Neural cell (in vitro differentiated cells): ENCODE measurements around the gene FTCDNL1. TPM values are rescaled to one million over a fixed set of nuclear protein-coding genes. Genes with fewer than 3 reads are reported as not detected.
A peak's percentile ranks its signal among the peaks of the same experiment; 100 is the strongest.

ENCODE experiments used
- H2AFZ ChIP-seq: fragments of 200-600, 300-800 bp; sonication (generic), shearing (Covaris generic); 2 replicates; pipeline ENCODE4 v1.6.0; 2014; ENCODE audit warnings: low read depth, mild to moderate bottlenecking, antibody characterized with exemption, low read length, moderate library complexity
- H3F3A ChIP-seq: fragments of 200-600 bp; shearing (Covaris generic); 2 replicates; pipeline ENCODE4 v1.6.1; 2016; ENCODE audit warnings: mild to moderate bottlenecking, moderate library complexity, mixed read lengths, antibody characterized with exemption, low read length; ENCODE audit not compliant: insufficient read depth, poor library complexity, severe bottlenecking
- H3K27ac ChIP-seq: fragments of 200-600, 300-800 bp; sonication (generic), shearing (Covaris generic); 2 replicates; pipeline ENCODE4 v1.5.1; 2014; ENCODE audit warnings: mild to moderate bottlenecking, low read length, moderate library complexity
- H3K27me3 ChIP-seq: fragments of 300-800, 200-600 bp; sonication (generic), shearing (Covaris generic); 2 replicates; pipeline ENCODE4 v1.6.0; 2014; ENCODE audit warnings: mild to moderate bottlenecking, low read depth, low read length, moderate library complexity; ENCODE audit not compliant: insufficient read depth
- H3K36me3 ChIP-seq: fragments of 300-800, 200-600 bp; sonication (generic), shearing (Covaris generic); 2 replicates; pipeline ENCODE4 v1.5.1; 2014; ENCODE audit warnings: mild to moderate bottlenecking, antibody characterized with exemption, low read length, moderate library complexity; ENCODE audit not compliant: insufficient read depth
- H3K4me2 ChIP-seq: fragments of 300-800, 200-600 bp; sonication (generic), shearing (Covaris generic); 2 replicates; pipeline ENCODE4 v1.6.0; 2014; ENCODE audit warnings: mild to moderate bottlenecking, low read length
- H3K4me3 ChIP-seq: fragments of 300-800, 200-600 bp; sonication (generic), shearing (Covaris generic); 2 replicates; pipeline ENCODE4 v1.5.1; 2014; ENCODE audit warnings: mild to moderate bottlenecking, low read length, moderate library complexity
- H3K79me2 ChIP-seq: fragments of 200-600 bp; shearing (Covaris generic); replicated peaks from 2 replicates; pipeline ENCODE4 v1.6.0; 2014; ENCODE audit warnings: mild to moderate bottlenecking, low read length, moderate library complexity; ENCODE audit not compliant: insufficient read depth
- H3K9ac ChIP-seq: fragments of 300-800, 200-600 bp; sonication (generic), shearing (Covaris generic); 2 replicates; pipeline ENCODE4 v1.6.1; 2016; ENCODE audit warnings: mild to moderate bottlenecking, low read length, mixed read lengths
- H3K9me2 ChIP-seq: fragments of 200-600 bp; shearing (Covaris generic); 2 replicates; pipeline ENCODE4 v1.6.1; 2016; ENCODE audit warnings: mild to moderate bottlenecking, low read length, mixed read lengths; ENCODE audit not compliant: insufficient read depth
- H3K9me3 ChIP-seq: fragments of 200-600, 300-800 bp; sonication (generic), shearing (Covaris generic); 2 replicates; pipeline ENCODE4 v1.6.1; 2016; ENCODE audit warnings: mild to moderate bottlenecking, mixed run types, low read length, moderate library complexity, mixed read lengths
- H4K20me1 ChIP-seq: fragments of 200-600 bp; shearing (Covaris generic); 2 replicates; pipeline ENCODE4 v1.6.1; 2016; ENCODE audit warnings: mild to moderate bottlenecking, mixed run types; ENCODE audit not compliant: insufficient read depth
- CTCF ChIP-seq: fragments of 450-650 bp; IDR thresholded peaks from 2 replicates; pipeline ENCODE4 v1.5.1; 2014; ENCODE audit warnings: antibody characterized with exemption, mild to moderate bottlenecking, moderate library complexity; ENCODE audit not compliant: poor library complexity, severe bottlenecking
- EP300 ChIP-seq: fragments of 450-650 bp; conservative IDR thresholded peaks from 2 replicates; pipeline ENCODE4 v1.6.1; 2014; ENCODE audit warnings: antibody characterized with exemption, mild to moderate bottlenecking, moderate library complexity; ENCODE audit not compliant: poor library complexity, severe bottlenecking
- EZH2 ChIP-seq: fragments of 200-600, 300-800 bp; shearing (Covaris generic), sonication (generic); IDR thresholded peaks from 2 replicates; pipeline ENCODE4 v1.6.1; 2014; ENCODE audit warnings: antibody characterized with exemption, low read length, borderline replicate concordance, mild to moderate bottlenecking; ENCODE audit not compliant: insufficient read depth, poor library complexity, severe bottlenecking
- MXI1 ChIP-seq: fragments of 450-650 bp; conservative IDR thresholded peaks from 2 replicates; pipeline ENCODE4 v1.6.1; 2014; ENCODE audit warnings: antibody characterized with exemption, mild to moderate bottlenecking; ENCODE audit not compliant: poor library complexity, severe bottlenecking
- POLR2AphosphoS5 ChIP-seq: IDR thresholded peaks from 2 replicates; pipeline ENCODE4 v1.6.1; 2012
- RAD21 ChIP-seq: fragments of 450-650 bp; conservative IDR thresholded peaks from 2 replicates; pipeline ENCODE4 v1.6.1; 2014; ENCODE audit warnings: antibody characterized with exemption, mild to moderate bottlenecking, moderate library complexity
- REST ChIP-seq: IDR thresholded peaks from 2 replicates; pipeline ENCODE4 v1.6.1; 2012; ENCODE audit warnings: borderline replicate concordance
- SMC3 ChIP-seq: fragments of 450-650 bp; conservative IDR thresholded peaks from 2 replicates; pipeline ENCODE4 v1.6.1; 2014; ENCODE audit warnings: antibody characterized with exemption, mild to moderate bottlenecking, moderate library complexity; ENCODE audit not compliant: poor library complexity
- TAF1 ChIP-seq: IDR thresholded peaks from 2 replicates; pipeline ENCODE4 v1.6.1; 2012; ENCODE audit warnings: low read depth
- polyA plus RNA-seq: library from polyadenylated mRNA; depleted of rRNA; stranded (reverse); fragments of >200 nt; gene quantifications from 2 replicates; pipeline ENCODE4 v1.2.3, GENCODE V29; 2014

FTCDNL1 gene
- polyA plus RNA-seq, 1 donor from 2014 or later = not detected

GRCh38 chr2:199855812-199856211, 4.8 kb upstream of the FTCDNL1 start:
- no peaks in the 10 kb centered on the region for H3K79me2 ChIP-seq
- no peaks in the 10 kb centered on the region for H3K36me3 ChIP-seq
- no peak overlapping the region for H3K9ac ChIP-seq
- no peak overlapping the region for H3K4me3 ChIP-seq
- H3K4me2 ChIP-seq = no peak overlapping the region
- no peaks in the 10 kb centered on the region for H3K9me3 ChIP-seq
- no peaks in the 10 kb centered on the region for H4K20me1 ChIP-seq
- no peak overlapping the region for H3K27ac ChIP-seq
- H3F3A ChIP-seq = peaks cover 3% of the 10 kb centered on the region
- H2AFZ ChIP-seq = no peak overlapping the region
- TF ChIP-seq POLR2AphosphoS5 (no peak), TAF1 (no peak)
- no peaks in the 10 kb centered on the region for H3K9me2 ChIP-seq
- H3K27me3 ChIP-seq = peaks cover 22% of the 10 kb centered on the region

GRCh38 chr2:199851883-199852282, 891 bp upstream of the FTCDNL1 start:
- Histone ChIP-seq H3K4me3 (no peak overlapping the region), H3K9ac (no peak overlapping the region), H3K9me2 (no peaks in the 10 kb centered on the region), H3F3A (peaks cover 3% of the 10 kb centered on the region), H3K79me2 (no peaks in the 10 kb centered on the region), H3K27me3 (peaks cover 41% of the 10 kb centered on the region), H3K9me3 (no peaks in the 10 kb centered on the region), H2AFZ (no peak overlapping the region), H3K4me2 (no peak overlapping the region), H3K27ac (no peak overlapping the region), H3K36me3 (no peaks in the 10 kb centered on the region), H4K20me1 (no peaks in the 10 kb centered on the region)
- peak; percentile 17 for TF ChIP-seq POLR2AphosphoS5
- no peak for TF ChIP-seq CTCF
- TF ChIP-seq SMC3 = no peak
- no peak for TF ChIP-seq TAF1
- no peak for TF ChIP-seq RAD21
- TF ChIP-seq EP300 = peak; percentile 21
- no peak for TF ChIP-seq EZH2
- no peak for TF ChIP-seq MXI1
- no peak for TF ChIP-seq REST

- Histone ChIP-seq H4K20me1 (no peaks in the 10 kb centered on the region), H3K9ac (no peak overlapping the region), H3K4me3 (peak overlapping the region; percentile 69), H3K27me3 (peaks cover 41% of the 10 kb centered on the region), H2AFZ (no peak overlapping the region), H3K27ac (no peak overlapping the region), H3K79me2 (no peaks in the 10 kb centered on the region), H3K9me2 (no peaks in the 10 kb centered on the region), H3K9me3 (no peaks in the 10 kb centered on the region), H3F3A (peaks cover 3% of the 10 kb centered on the region), H3K4me2 (peak overlapping the region; percentile 52), H3K36me3 (no peaks in the 10 kb centered on the region)
- TF ChIP-seq TAF1 (no peak), CTCF (no peak), SMC3 (no peak), RAD21 (no peak), REST (no peak), EP300 (no peak), MXI1 (no peak), EZH2 (no peak), POLR2AphosphoS5 (no peak)
Observed at GRCh38 chr2:199851501-199851810, 464 bp upstream of the FTCDNL1 start.
